CD4-positive, alpha-beta T cell treated with Interleukin-4 for 4 hours (primary cell): ENCODE data around the gene ARHGDIA.

ENCODE experiments used
- DNase-seq: peaks from one replicate; pipeline ENCODE4 v3.0.0-alpha.2; 2020

Gene ARHGDIA

DNA sequence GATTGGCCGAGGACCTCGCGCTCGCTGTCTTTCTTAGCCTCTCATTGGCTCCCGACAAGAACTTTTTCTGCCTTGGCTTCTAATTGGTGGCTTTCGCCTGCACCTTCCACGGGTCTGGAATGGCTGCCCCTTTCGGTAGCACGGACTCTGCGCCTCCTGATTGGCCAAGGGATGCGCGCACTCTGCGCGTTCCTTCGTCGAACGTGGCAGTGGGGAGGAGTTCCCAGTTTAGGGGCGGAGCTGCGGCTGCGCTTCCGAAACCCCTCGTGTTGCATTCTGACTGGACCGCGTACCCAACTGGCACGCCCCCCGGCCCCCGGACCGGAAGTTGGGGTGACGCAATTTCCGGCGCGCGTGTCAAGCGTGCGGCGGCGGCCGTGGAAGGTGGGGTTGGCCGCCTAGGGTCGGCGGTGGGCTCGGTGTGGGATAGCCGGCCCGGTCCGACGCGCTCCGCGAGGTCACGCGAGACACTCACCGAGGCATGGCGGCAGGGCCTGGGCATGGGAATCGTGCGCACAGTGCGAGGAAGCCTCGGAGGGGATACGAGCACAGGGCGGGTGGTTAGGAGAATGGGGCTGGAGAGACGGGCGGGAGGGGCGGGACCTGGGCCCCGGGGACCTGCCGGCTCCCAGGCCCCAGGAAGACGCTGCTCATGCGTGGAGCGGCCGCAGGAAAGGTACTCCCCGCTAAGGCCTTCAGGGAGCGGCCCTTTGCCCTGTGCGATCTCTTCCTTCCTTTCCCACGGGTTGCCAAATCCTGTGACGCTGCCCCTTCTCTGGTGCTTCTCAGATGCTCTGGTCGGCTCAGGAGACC, 10.2 kb downstream of the ARHGDIA start:
- peak; percentile 100 for DNase-seq

GRCh38 chr17:81859906-81860755, 11.0 kb downstream of the ARHGDIA start, which contains the start of gene P4HB:
Gene P4HB, minus strand, starts transcription at chr17:81860535. Its CDS starts 64 bp downstream, at chr17:81860471.
- DNase-seq: no peak

DNA sequence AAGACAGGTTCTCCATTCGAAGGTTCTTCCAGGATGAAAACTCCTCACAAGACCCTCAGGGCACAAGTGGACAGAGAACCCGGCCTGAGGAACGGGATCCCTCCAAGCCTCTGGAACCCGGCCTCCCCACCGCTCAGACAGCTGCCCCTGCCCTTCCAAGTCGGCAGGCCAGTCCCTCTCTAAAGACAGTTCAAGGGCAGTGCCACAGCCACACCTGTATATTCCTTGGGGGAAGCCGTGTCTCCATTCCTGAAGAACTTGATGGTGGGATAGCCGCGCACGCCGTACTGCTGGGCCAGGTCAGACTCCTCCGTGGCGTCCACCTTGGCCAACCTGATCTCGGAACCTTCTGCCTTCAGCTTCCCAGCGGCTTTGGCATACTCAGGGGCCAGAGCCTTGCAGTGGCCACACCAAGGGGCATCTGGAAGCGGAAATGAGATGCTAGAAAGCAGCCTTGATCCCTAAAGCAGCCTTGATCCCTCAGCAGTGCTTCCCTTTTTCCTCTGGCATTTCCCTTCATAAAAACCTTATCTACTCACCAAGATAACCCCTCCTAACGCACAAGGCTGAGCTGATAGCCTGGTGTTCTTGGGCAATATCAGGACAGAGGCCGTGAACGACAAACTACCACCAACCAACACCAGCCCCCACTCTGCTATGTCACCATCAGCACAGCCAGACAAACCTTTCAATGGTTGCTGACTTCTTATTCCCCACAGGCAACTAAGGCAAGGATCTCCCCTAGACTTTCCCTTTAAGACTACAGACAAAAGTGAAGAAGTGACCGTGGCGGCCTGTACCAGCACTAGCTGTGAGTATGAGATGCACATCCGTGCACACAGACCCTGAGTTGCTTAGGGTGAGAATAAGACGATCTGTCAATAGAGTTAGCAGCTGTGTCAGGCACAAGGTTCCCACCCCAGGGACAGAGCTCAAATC, 11.9 kb downstream of the ARHGDIA start:
- no peak for DNase-seq

GRCh38 chr17:81858170-81858966, 12.8 kb downstream of the ARHGDIA start:
- DNase-seq: no peak

- DNase-seq: no peak
Observed at GRCh38 chr17:81854974-81855774, 16.0 kb downstream of the ARHGDIA start.

- DNase-seq: no peak
Observed at GRCh38 chr17:81852237-81852636, 18.9 kb downstream of the ARHGDIA start.

DNA sequence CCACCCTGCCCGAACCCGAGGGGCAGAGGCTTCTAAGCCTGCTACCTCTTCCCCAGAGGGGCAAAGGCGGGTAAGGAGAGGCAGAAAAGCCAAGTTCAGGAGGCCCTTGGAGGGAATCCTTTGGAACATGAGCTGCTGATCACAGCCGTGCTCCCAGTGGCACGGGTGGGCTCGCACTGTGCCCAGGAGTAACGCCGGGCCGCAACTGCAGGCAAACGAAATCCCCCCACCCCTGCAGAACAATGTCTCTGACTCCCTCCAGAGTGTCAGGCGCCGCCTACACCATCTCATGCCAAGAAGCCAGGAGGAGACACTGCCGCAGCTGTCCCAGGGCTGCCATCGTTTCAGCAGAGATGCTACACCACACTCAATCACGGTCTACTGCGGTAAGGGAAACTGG, 19.7 kb downstream of the ARHGDIA start:
- no peak for DNase-seq

DNA sequence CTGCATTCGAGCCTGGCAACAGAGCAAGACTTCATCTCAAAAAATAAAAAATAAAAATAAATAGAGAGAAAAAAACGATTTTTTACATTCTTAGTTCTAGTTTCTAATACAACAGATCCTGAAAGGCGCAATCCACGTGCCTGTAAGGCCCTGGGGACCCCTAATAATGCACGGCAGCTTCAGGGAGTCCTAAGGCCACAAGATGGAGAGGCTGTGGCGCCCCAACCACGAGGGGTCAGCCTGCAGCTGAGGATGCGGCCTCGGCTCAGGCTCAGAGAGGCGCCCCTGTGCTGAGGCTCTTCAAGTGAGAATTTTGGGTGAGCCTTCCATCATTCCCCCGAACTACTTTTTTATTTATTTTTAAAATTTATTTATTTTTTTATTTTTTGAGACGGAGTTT, 21.7 kb downstream of the ARHGDIA start:
- DNase-seq: no peak

- DNase-seq: no peak
Observed at GRCh38 chr17:81846743-81847689, 24.1 kb downstream of the ARHGDIA start.

- DNase-seq: no peak
Observed at GRCh38 chr17:81845881-81846742, 25.0 kb downstream of the ARHGDIA start.

DNA sequence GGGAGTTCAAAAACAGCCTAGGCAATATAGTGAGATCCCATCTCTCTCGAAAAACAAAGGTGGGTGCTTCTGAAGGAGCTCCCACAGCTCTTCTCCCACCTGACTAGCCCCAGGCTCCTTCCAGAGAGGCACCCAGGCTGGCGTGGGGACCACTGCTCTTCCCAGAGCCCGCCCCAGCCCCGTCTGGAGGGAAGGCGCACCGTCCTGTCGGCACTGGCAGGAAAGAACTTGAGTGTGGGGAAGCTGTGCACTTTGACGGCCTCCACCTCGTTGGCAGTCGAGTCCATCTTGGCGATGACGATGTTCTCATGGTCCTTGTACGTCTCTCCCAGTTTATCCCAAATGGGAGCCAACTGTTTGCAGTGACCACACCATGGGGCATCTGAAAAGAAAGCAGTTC, 25.8 kb downstream of the ARHGDIA start:
- no peak for DNase-seq

DNA sequence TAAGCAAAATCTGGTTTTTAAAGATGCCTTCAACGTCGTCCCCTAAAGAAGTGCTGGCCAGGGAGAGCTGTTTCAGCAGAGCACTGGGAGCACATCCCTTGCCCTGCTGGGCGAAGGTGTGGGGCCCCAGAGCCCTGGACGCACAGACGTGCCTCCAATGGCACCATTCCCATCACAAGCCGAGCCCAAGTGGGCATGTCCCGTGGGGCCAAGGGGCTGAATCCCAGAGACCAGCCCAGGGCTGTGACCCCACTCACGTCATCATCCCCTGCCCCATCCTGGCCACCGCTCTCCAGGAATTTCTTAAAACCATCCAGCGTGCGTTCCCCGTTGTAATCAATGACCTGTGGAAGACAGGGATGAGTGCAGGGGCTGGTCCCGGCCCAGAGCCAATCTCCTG, 26.2 kb downstream of the ARHGDIA start:
- DNase-seq: no peak

DNA sequence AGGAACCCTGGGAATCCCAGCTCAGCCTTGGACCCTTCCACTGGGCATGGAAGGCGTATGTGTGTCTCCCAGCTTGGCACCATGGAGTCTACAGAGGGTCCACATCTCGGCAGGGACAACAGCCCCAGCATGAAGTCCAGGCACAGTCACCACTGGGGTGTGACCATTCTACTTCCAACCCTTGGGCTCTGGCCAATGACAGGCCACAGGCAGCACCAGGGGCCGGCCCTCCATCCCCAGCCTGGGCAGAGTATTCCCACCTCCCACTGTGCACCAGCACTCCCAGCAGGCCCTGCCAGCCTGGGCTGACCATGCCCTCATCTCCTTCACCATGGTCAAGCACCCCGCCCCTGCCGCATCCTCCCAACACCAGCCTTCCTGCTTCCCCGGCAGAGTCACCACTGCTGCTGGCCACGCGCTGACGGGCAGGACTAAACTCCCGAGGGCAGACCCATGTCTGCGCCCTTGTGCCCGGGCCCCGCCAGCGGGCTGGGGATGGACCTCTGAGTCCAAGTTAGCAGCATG, 26.7 kb downstream of the ARHGDIA start:
- DNase-seq: no peak

DNA sequence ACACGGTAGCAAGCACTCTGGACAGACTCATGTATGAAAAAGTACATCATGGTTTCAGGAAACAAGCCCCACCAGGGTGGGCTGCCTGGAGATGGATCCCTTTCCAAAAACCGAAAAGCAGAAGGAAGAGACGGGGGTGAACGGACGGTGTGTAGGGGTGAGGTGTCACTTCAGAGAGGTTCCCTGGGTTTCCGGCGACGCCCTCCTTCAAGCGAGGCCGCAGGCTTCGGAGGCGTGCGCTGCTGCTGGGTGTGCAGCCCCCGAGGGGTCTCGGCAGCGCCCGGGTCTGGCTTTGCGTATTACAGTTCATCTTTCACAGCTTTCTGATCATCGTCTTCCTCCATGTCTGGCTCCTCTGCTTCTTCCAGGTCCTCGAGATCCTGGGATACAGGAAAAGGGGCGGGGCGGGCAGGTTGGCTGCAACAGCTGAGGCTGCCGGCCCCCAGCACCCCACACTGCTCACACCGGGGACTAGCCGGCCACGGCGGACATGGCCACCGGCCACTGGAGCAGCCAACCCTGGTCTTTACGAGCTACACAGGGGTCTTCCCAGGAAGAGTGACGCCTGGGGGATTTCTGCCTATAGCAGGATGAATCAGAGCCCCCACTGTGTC, 27.3 kb downstream of the ARHGDIA start:
- no peak for DNase-seq

GRCh38 chr17:81842725-81843504, 28.2 kb downstream of the ARHGDIA start:
- DNase-seq: no peak

- no peak for DNase-seq
Observed at GRCh38 chr17:81842378-81842724, 28.8 kb downstream of the ARHGDIA start.

- DNase-seq: no peak
Observed at GRCh38 chr17:81841866-81842265, 29.3 kb downstream of the ARHGDIA start.
